Glomerular visceral epithelial cell (primary cell): ENCODE results near the gene EDARADD.
"Not testable (repeated sequence)": the region's sequence is repeated elsewhere in the genome, so short reads cannot be mapped to it uniquely, and the experiment has no call there.

Experiments
- DNase-seq: peaks from one replicate; pipeline ENCODE4 v3.0.0-alpha.2; 2016; ENCODE audit errors: extremely low spot score

EDARADD gene

GRCh38 chr1:236433819-236434315, 39.8 kb downstream of the EDARADD start:
- no peak for DNase-seq

GRCh38 chr1:236438614-236439013, 44.5 kb downstream of the EDARADD start:
- no peak for DNase-seq

- DNase-seq, result no peak
Measured at GRCh38 chr1:236440373-236440772, 46.3 kb downstream of the EDARADD start.

- DNase-seq, result no peak
Measured at GRCh38 chr1:236450779-236451178, 56.7 kb downstream of the EDARADD start.

GRCh38 chr1:236451796-236452373, 57.8 kb downstream of the EDARADD start:
- DNase-seq, result no peak

GRCh38 chr1:236455243-236455642, 61.2 kb downstream of the EDARADD start:
- no peak for DNase-seq

GRCh38 chr1:236457775-236458174, 63.7 kb downstream of the EDARADD start:
- no peak for DNase-seq

- DNase-seq, result no peak
Measured at GRCh38 chr1:236458996-236459395, 64.9 kb downstream of the EDARADD start.

- DNase-seq, result no peak
Measured at GRCh38 chr1:236460103-236460502, 66.0 kb downstream of the EDARADD start.

- DNase-seq, result not testable (repeated sequence)
Measured at GRCh38 chr1:236464197-236464596, 70.1 kb downstream of the EDARADD start.

- no peak for DNase-seq
Measured at GRCh38 chr1:236465231-236465958, 71.3 kb downstream of the EDARADD start.

GRCh38 chr1:236465959-236466303, 71.8 kb downstream of the EDARADD start:
- DNase-seq, result no peak

GRCh38 chr1:236467327-236467641, 73.2 kb downstream of the EDARADD start:
- DNase-seq, result no peak

GRCh38 chr1:236468625-236469024, 74.5 kb downstream of the EDARADD start:
- DNase-seq, result no peak

- DNase-seq, result no peak
Measured at GRCh38 chr1:236469466-236469865, 75.4 kb downstream of the EDARADD start.

- DNase-seq, result no peak
Measured at GRCh38 chr1:236471096-236471495, 77.0 kb downstream of the EDARADD start.

GRCh38 chr1:236471653-236472052, 77.6 kb downstream of the EDARADD start:
- DNase-seq, result no peak

- no peak for DNase-seq
Measured at GRCh38 chr1:236472850-236473788, 79.0 kb downstream of the EDARADD start.

GRCh38 chr1:236476019-236476418, 81.9 kb downstream of the EDARADD start:
- no peak for DNase-seq

- DNase-seq, result no peak
Measured at GRCh38 chr1:236480758-236481436, 86.8 kb downstream of the EDARADD start.

- DNase-seq, result no peak
Measured at GRCh38 chr1:236484310-236484971, 90.4 kb downstream of the EDARADD start.
